HG03139 (cell line): Measurements from ENCODE around the gene TBX2.

Source experiments
- ATAC-seq: cut with Tn5 transposase; IDR thresholded peaks from one replicate; pipeline ENCODE4 v1.9.1; 2021; ENCODE audit not compliant: unreplicated experiment

Gene TBX2

DNA sequence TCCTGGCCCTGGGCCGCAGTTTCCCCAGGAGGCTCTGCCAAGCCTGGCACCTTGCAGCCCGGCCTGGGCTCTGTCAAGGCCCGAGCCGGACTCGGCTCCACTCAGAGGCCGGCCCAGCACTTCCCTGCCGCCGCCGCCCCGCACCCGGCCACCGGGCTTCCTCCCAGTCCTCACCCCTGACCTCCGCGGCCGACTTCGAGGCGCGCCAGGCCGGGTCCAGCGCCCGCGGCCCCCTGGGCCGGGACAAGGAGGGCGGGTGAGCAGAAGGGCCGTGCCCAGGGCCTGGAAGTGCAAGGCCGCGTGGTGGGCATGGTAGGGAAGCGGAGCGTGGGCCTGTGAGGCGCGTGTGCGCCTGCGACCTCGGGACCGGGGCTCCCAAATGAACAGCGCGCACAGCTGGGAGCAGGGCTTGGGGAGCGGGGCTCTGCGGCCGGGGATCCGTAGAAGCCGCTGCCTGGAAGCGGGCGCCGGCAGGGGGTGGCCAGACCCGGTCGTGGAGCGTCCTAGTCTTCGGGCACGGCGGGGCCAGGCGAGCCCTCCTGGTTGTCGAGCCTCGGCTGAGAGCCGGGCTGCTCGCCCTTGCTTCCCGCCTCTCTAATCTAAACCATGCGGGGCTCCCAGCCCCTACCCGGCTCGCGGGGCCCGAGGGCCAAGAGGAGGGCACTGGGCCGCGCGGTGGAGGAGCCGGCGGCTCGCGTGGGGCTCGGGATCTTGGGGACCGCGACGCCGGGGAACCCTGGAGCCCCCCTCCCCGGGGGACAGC lies 52.1 kb downstream of the TBX2 start:
- no peak for ATAC-seq

DNA sequence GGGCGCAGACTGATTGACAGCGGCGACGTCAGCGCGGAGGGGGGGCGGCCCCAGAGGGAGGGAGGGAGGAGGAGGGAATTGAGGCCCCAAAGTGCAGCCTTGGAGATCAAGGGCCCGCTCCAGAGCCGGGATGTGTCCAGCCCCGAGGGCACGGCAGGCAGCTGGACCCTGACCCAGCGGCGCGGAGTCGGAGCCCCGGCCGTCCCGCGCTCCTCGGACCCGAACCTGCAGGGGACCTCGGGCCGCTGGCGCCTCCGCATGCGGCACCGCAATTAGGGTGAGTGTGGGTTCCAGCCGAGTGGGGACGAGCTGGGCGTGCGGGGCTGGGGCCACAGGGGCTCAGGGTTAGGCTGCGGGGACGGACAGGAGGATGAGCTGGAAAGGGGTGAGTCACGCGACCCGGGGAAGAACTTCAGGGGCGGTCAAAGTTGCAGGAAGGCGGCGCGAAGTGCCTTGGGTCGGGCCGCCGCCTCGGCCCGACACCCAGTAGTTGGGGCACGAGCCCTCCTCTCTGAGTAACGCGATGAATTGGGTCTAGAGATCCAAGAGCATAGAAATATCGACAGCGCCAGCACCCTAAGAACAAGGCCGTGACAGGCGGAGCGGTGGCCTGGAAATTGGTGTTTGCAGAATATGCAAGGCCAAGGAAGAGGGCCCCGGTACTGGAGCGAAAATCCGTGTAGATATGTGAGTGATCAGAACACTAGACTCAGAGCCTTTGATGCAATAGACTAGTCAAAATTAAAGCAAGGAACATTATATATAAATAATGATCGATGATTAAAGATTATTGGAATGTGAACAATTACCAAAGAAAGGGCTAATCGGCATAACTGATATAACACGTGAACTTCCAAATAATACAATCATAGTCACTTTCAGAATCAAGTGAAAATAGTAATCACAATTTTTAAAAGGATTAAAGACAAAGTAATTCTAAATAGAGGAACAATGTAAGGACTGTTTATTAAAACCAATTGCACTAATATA lies 53.0 kb downstream of the TBX2 start, which contains the start of gene TBX4:
TSS of gene TBX4 (plus strand) at position 122 of the 990 bp plus-strand sequence. CDS start 4,069 bp downstream, outside the sequence.
- no peak for ATAC-seq

DNA sequence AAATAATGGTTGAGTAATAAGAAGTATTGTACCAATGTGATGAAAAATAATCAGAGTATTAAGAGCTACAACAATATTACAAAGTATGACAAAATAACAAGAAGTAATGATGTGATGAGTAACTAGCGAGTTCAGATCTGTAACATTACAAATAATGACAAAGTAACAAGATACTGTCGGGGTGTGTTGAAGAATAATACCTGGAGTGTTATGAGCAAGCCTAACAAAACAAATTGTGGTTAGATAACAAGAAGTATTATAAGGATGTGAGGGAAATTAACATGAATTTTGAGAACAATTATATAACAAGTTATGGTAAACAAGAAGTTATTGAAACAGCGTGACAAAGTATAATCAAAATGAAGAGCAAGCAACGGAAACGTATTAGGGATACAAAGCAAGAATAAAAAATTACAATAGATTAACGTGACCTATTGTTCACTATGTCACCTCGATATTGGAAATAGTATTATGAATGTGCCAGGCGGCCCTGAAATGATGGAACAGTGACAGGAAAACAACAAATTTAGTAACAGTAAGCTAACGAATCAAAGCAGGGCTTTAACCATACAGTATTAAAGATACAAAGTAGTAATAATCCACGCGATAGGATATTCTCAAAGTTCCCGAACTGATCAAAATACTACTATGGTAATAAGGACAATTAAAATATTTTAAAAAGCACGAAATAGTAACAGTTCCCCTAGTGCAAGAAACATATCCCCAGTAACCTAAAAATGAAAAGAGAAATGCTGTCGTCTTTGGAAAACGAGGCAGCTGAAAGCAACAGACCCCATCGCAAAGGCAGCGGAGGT lies 54.1 kb downstream of the TBX2 start:
- no peak for ATAC-seq

DNA sequence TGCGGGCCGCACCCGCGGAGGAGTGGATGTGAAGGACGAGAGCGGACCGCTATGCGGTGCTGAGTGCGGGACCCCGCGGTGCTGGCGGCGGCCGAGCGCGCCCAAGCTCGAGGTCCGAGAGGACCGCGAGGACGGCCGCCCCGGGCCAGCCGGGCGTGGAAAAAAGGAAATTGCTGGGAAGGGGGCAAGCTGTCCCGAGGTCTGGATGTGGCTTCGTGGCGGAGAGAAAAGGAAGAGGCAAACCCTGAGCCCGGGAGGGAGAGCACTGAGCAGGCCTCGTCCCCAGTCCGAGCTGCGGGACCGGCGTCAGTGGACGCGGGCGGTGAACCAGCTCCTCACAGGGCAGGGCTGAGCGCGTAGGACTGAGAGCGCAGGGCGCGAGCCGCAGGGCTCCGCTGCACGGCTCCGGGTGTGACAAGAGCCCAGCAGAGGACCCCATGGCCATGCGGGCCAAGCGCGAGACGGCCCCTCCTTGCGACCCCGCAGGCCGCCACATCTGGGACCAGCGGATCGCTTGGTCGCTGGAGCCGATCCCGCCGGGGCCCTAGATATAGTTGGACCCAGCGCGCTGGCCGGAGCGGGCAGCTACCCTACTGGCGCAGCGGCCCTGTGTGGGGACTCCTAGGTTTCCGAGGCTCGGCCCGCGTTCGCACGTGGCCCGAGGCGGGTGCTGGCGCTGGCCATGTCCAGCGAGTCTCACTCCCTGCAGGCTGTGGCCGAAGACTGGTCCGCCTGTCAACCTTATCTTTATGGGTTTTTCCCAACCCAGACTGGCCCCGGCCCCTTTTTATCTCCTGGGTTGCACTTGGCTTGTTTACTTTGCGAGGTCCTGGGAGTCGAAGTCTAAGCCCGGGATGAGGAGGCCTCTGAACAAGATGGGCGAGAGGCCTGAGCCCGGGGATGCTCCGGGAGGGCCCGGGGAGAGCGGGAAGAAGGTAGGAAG lies 55.0 kb downstream of the TBX2 start:
- no peak for ATAC-seq

DNA sequence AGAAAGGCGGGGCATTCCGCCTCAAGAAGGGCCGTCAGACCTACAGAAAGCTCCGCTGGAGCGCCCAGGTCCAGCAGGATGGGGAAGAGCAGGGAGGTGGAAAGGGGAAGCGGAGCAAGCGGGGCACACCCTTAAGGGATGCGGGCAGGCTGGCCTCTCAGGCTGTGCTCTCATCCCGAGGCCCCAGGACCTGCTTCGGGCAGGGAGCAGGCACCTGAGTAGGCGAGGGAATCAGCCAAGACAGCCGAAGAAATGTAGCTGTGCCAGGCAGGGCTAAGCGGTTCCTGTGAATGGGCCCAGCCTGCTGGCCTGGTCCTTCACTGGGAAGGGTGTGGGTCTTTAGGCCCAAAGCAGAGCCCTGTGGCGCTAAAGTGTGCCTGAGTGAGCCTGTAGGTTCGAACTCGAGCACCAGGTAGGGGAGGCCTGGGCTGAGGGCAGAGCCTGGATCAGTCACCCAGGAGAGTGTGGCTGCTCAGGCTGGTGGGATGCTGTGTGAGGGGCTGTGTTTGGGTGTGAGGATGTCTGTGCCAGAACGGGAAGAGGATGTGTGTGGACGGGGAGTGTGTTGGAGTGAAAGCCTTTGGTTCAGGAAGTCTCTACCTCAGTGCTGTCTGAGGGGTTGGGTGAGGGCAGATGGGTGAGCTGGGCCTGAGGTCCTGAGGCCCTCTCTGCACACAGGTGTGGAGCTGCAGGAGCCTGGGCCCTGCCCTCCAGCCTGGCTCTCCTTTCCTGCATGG lies 55.8 kb downstream of the TBX2 start:
- no peak for ATAC-seq

DNA sequence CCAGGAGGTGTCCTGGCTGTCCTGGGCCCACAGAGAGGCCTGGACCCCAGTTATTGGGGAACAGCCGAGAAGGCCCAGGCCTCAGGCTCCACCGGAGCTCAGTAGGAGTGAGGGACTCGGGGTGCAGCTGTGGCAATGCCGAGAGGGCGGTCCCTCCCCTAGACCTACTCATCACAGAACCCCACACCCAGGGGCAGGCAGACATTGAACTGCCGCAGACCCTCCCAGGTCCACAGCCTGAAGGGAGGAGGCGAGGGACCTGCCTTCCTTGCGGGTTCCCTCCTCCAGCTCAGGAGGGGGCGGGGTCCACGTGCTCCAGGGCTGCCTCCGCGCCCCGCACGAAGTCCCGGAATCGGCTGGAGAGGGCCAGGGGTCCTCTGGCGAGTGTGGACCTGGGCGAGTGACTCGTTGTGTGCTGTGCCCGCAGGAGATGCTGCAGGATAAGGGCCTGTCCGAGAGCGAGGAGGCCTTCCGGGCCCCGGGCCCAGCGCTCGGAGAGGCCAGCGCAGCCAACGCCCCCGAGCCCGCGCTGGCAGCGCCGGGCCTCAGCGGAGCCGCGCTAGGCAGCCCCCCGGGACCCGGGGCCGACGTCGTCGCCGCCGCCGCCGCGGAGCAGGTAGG lies 56.5 kb downstream of the TBX2 start:
- no peak for ATAC-seq

DNA sequence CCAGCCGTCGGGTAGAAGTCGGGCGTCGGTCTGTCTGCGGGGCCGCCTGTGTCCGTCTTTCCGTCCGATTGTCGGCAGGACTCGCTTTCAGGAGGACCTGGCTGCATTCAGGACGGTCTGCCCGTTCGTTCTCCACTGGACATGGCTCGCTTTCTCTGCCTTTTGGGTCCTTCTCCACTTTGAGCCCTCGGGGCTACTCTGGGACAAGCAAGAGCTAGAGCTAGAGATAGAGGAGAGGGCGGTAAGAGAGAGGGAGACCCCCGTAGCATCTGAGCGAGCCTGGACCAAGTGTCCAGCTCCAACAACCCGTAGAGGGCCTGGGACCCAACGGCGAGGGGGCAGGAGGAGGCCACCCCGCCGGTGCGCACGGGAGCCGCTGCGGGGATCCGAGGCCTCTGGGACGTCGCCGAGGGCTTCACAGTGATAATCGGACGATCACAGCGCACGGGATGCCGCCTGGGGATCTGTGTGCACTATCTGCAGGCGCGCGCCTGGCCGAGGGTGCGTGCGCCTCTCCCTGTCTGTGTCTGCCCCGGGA lies 57.1 kb downstream of the TBX2 start:
- no peak for ATAC-seq

DNA sequence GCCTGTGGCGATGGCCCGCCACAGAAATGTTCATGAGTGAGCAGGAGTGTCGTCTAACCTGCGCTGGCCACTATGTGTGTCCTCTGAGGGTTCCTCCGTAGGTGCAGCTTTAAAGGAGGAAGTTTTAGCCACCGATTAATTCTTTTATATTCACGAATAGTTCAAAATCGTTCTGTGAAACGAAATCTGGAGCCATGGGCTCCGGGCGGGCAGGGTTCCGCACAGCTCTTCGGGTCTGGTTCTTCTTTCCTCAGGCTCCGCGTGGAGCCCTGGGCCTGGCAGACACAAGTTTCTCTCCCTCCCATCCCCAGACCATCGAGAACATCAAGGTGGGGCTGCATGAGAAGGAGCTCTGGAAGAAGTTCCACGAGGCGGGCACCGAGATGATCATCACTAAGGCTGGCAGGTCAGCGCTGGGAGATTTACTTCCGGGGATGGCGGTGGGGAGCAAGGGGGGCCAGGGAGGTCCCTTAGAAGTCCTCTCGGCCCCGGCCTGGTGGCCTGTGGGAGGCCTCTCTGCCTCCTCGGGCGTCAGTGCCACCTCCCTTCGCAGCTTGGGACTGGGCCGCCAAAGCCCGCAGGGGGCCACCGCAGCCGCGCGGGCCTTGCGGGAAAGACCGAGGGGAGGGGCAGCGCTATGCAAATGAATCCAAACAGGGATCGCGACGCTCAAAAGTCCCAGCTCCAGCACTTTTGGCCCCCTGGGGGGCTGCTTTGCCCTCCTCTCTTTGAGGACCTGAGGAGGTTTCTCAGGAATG lies 57.8 kb downstream of the TBX2 start:
- ATAC-seq, result no peak

DNA sequence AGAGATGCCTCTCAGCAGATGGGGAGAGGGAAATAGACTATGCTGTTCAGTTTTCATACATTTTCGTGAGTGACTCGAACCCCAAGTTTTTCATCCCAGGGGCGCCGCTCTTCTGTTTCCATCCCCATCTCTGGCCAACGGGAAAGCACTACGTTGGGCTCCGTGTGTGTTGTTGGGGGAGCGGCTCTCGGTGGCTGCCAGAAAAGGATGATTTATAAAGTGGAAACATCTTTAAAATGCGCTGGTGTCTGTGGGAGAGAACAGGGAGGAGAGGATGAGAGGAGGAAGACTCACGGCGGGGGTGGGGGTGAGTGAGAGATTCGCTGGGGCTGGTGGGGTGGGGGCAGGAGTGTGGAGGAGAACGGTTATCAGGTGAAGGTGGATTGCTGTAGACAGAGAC lies 58.4 kb downstream of the TBX2 start:
- no peak for ATAC-seq

DNA sequence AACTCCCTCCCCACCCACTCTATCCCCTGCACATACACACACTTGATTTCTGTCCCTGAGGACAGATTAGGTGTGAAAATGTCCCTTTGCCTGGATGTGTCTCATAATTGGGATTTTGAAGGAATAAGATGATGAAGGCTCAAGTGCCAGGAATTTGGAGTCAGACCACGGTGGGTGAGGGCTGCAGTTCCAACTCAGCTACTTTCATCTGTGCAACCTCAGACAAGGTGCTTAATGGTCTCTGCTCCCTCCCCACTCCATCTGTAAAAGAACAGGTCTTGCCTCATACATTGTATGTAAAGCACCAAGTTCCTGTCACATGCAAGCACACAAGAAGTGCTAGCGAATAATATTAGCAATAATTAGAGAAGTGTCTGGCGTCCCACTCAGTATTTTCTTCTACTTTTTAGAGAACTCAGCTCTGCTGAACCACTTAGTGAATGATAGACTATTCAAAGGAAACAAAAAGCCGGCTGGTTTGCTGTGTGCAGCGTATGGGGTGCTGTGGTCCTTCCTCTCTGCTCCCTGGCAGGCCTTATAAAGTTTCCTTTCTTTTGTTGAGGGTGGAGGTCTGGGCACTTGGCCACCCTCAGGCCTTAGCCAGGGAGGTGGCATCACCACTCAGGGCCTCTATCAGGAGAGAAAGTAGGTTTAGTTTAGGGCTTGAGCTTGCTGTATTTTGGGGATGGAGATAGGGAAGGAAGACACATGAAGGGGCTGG lies 58.9 kb downstream of the TBX2 start:
- ATAC-seq, result no peak
